H1 (cell line): ENCODE measurements around the gene PLCB3. TPM values are rescaled to one million over a fixed set of nuclear protein-coding genes. Genes with fewer than 3 reads are reported as not detected.

ENCODE experiments used
- CTCF ChIA-PET: fragments of 300-600 bp; sonication (Branson Sonifier 250); formaldehyde crosslinking; loops from one replicate; lab custom pipeline; 2021; ENCODE audit not compliant: partially characterized antibody; lab: Charles Lee
- POLR2A ChIA-PET: fragments of 300-600 bp; sonication (Branson Sonifier 250); formaldehyde crosslinking; loops from one replicate; lab custom pipeline; 2021; ENCODE audit warnings: inconsistent platforms; ENCODE audit not compliant: partially characterized antibody; lab: Charles Lee
- DNase-seq, 2 experiments: peaks; one replicate each; pipeline versions ENCODE4 v3.0.0 to v3.0.0-alpha.2; 2010 to 2022; ENCODE audit warnings: low spot score in 2 of 2, low read depth in 1 of 2, mixed read lengths in 1 of 2
- FAIRE-seq: peaks from 2 replicates; lab custom pipeline; 2011; peaks lifted over from hg19 to GRCh38; lab: Jason Lieb, UNC
- H2AFZ ChIP-seq: 2 replicates; pipeline ENCODE4 v1.8.1; 2012; ENCODE audit warnings: low read length, inconsistent platforms
- H2AK5ac ChIP-seq: 2 replicates; pipeline ENCODE4 v1.6.1; 2013; ENCODE audit warnings: low read depth, low read length
- H2BK120ac ChIP-seq: replicated peaks from 2 replicates; pipeline ENCODE3; 2013; ENCODE audit warnings: low read depth, low read length, inconsistent platforms
- H2BK12ac ChIP-seq: 2 replicates; pipeline ENCODE4 v1.6.1; 2013; ENCODE audit warnings: low read depth, low read length
- H2BK15ac ChIP-seq: 2 replicates; pipeline ENCODE4 v1.6.1; 2013; ENCODE audit warnings: low read length
- H2BK20ac ChIP-seq: 2 replicates; pipeline ENCODE4 v1.6.1; 2013; ENCODE audit warnings: low read length
- H2BK5ac ChIP-seq: 2 replicates; pipeline ENCODE4 v1.6.1; 2013; ENCODE audit warnings: low read depth, low read length
- H3K14ac ChIP-seq: 2 replicates; pipeline ENCODE4 v1.6.1; 2013; ENCODE audit warnings: inconsistent platforms; ENCODE audit not compliant: insufficient read length
- H3K18ac ChIP-seq: 2 replicates; pipeline ENCODE4 v1.6.1; 2013; ENCODE audit warnings: low read length; ENCODE audit errors: extremely low read depth
- H3K23ac ChIP-seq: 2 replicates; pipeline ENCODE4 v1.6.1; 2013; ENCODE audit warnings: inconsistent platforms; ENCODE audit not compliant: insufficient read length
- H3K23me2 ChIP-seq: 2 replicates; pipeline ENCODE4 v1.6.1; 2013; ENCODE audit warnings: low read depth, low read length
- H3K27ac ChIP-seq: 2 replicates; pipeline ENCODE4 v1.6.1; 2011; ENCODE audit warnings: low read depth, low read length, inconsistent platforms
- H3K27me3 ChIP-seq, 4 experiments: replicated peaks in 1 of 4; 1 replicate in 1 of 4; 2 replicates in 3 of 4; pipeline versions ENCODE4 v1.6.1 to v1.8.1; 2011 to 2013; ENCODE audit warnings: low read length in 3 of 4, mild to moderate bottlenecking in 3 of 4, inconsistent platforms in 2 of 4, mixed read lengths in 2 of 4, moderate library complexity in 1 of 4; ENCODE audit not compliant: control insufficient read depth in 3 of 4, insufficient read depth in 3 of 4; ENCODE audit errors: extremely low read depth in 1 of 4
- H3K36me3 ChIP-seq, 4 experiments: 2 replicates each; pipeline versions ENCODE4 v1.6.1 to v1.8.1; 2011 to 2013; ENCODE audit warnings: mild to moderate bottlenecking in 4 of 4, low read length in 3 of 4, moderate library complexity in 2 of 4, control low read depth in 1 of 4, inconsistent platforms in 1 of 4; ENCODE audit not compliant: insufficient read depth in 4 of 4, control insufficient read depth in 2 of 4
- H3K4ac ChIP-seq: replicated peaks from 2 replicates; pipeline ENCODE3; 2013; ENCODE audit warnings: low read length, low read depth, mixed read lengths, inconsistent platforms; ENCODE audit not compliant: insufficient read length
- H3K4me1 ChIP-seq, 4 experiments: replicated peaks in 1 of 4; 1 replicate in 1 of 4; 2 replicates in 3 of 4; pipeline versions ENCODE4 v1.6.1 to v1.8.1; 2011 to 2013; ENCODE audit warnings: low read length in 3 of 4, inconsistent platforms in 2 of 4, mixed read lengths in 1 of 4; ENCODE audit not compliant: insufficient read depth in 4 of 4, control insufficient read depth in 3 of 4
- H3K4me2 ChIP-seq, 2 experiments: 2 replicates each; pipeline versions ENCODE4 v1.6.1 to v1.8.1; 2011 to 2013; ENCODE audit warnings: low read depth in 2 of 2, low read length in 2 of 2, control low read depth in 1 of 2, inconsistent platforms in 1 of 2, mild to moderate bottlenecking in 1 of 2; ENCODE audit not compliant: insufficient read depth in 1 of 2
- H3K4me3 ChIP-seq, 4 experiments: fragments of 200-600, 300-600 bp in 1 of 4; sonication (generic), shearing (Covaris generic), sonication (Bioruptor Twin) in 1 of 4; 2 replicates each; pipeline versions ENCODE4 v1.5.1 to v1.8.1; 2011 to 2016; ENCODE audit warnings: low read length in 4 of 4, low read depth in 3 of 4, control low read depth in 2 of 4, inconsistent platforms in 2 of 4, mild to moderate bottlenecking in 2 of 4, mixed read lengths in 1 of 4, moderate library complexity in 1 of 4; ENCODE audit not compliant: insufficient read depth in 2 of 4; ENCODE audit errors: extremely low read depth in 1 of 4
- H3K56ac ChIP-seq: replicated peaks from 2 replicates; pipeline ENCODE3; 2013; ENCODE audit warnings: low read depth, mild to moderate bottlenecking, mixed read lengths, low read length, inconsistent platforms; ENCODE audit not compliant: insufficient read length
- H3K79me1 ChIP-seq: 2 replicates; pipeline ENCODE4 v1.6.1; 2013; ENCODE audit warnings: low read depth, low read length, control low read depth
- H3K79me2 ChIP-seq, 2 experiments: 2 replicates each; pipeline versions ENCODE4 v1.6.1 to v1.8.1; 2012 to 2013; ENCODE audit warnings: low read length in 2 of 2, mild to moderate bottlenecking in 2 of 2, inconsistent platforms in 1 of 2; ENCODE audit not compliant: insufficient read depth in 2 of 2, control insufficient read depth in 1 of 2
- H3K9ac ChIP-seq, 4 experiments: replicated peaks in 1 of 4; 1 replicate in 1 of 4; 2 replicates in 3 of 4; pipeline versions ENCODE4 v1.6.1 to v1.8.1; 2011 to 2013; ENCODE audit warnings: low read depth in 3 of 4, low read length in 3 of 4, control low read depth in 2 of 4, mild to moderate bottlenecking in 2 of 4, moderate library complexity in 2 of 4, inconsistent platforms in 1 of 4; ENCODE audit errors: extremely low read depth in 1 of 4
- H3K9me3 ChIP-seq, 2 experiments: 2 replicates each; pipeline versions ENCODE4 v1.6.1 to v1.8.1; 2012 to 2013; ENCODE audit warnings: mild to moderate bottlenecking in 2 of 2, moderate library complexity in 2 of 2, control low read depth in 1 of 2, inconsistent platforms in 1 of 2, low read depth in 1 of 2, low read length in 1 of 2, mixed read lengths in 1 of 2; ENCODE audit not compliant: insufficient read depth in 2 of 2
- H4K20me1 ChIP-seq, 2 experiments: replicated peaks in 1 of 2; 2 replicates each; pipeline versions ENCODE3 to v1.8.1; 2011 to 2013; ENCODE audit warnings: inconsistent platforms in 2 of 2, low read length in 2 of 2, mild to moderate bottlenecking in 1 of 2; ENCODE audit not compliant: insufficient read depth in 2 of 2, control insufficient read depth in 1 of 2
- H4K5ac ChIP-seq: 2 replicates; pipeline ENCODE4 v1.6.1; 2013; ENCODE audit warnings: low read length, low read depth, mixed read lengths, inconsistent platforms; ENCODE audit not compliant: insufficient read length
- H4K8ac ChIP-seq: 2 replicates; pipeline ENCODE4 v1.8.0; 2013; ENCODE audit warnings: mild to moderate bottlenecking, moderate library complexity, low read length, inconsistent platforms; ENCODE audit not compliant: insufficient read depth; ENCODE audit errors: extremely low read depth
- H4K91ac ChIP-seq: replicated peaks from 2 replicates; pipeline ENCODE3; 2013; ENCODE audit warnings: low read length, mixed read lengths, inconsistent platforms; ENCODE audit not compliant: insufficient read length
- BACH1 ChIP-seq: IDR thresholded peaks from 2 replicates; pipeline ENCODE4 v1.6.1; 2012; ENCODE audit warnings: low read length, improper control_type of control experiment
- FOSL1 ChIP-seq: IDR thresholded peaks from 2 replicates; pipeline ENCODE4 v1.6.1; 2011; ENCODE audit warnings: mild to moderate bottlenecking, low read depth, low read length, moderate library complexity; ENCODE audit not compliant: insufficient read depth
- JUND ChIP-seq: IDR thresholded peaks from 2 replicates; pipeline ENCODE4 v1.6.1; 2011; ENCODE audit warnings: mild to moderate bottlenecking, improper control_type of control experiment, low read length
- KDM4A ChIP-seq: IDR thresholded peaks from one replicate; pipeline ENCODE4 v1.7.1; 2012; ENCODE audit warnings: low read depth, mild to moderate bottlenecking, moderate library complexity, low read length, inconsistent platforms; ENCODE audit not compliant: severe bottlenecking
- NANOG ChIP-seq: IDR thresholded peaks from 2 replicates; pipeline ENCODE4 v1.6.1; 2011; ENCODE audit warnings: low read length, low read depth, mild to moderate bottlenecking, inconsistent platforms; ENCODE audit not compliant: insufficient read depth, poor library complexity, severe bottlenecking
- RAD21 ChIP-seq, 2 experiments: IDR thresholded peaks in 1 of 2; conservative IDR thresholded peaks in 1 of 2; 2 replicates each; pipeline ENCODE4 v1.6.1; 2011; ENCODE audit warnings: low read depth in 2 of 2, low read length in 2 of 2, improper control_type of control experiment in 1 of 2, inconsistent platforms in 1 of 2, mild to moderate bottlenecking in 1 of 2, moderate library complexity in 1 of 2
- RFX5 ChIP-seq: IDR thresholded peaks from 2 replicates; pipeline ENCODE4 v1.6.1; 2011; ENCODE audit warnings: low read depth, low read length, improper control_type of control experiment, borderline replicate concordance
- TBP ChIP-seq: IDR thresholded peaks from 2 replicates; pipeline ENCODE4 v1.6.1; 2011; ENCODE audit warnings: low read depth, low read length, improper control_type of control experiment
- USF2 ChIP-seq: IDR thresholded peaks from 2 replicates; pipeline ENCODE4 v1.6.1; 2011; ENCODE audit warnings: low read length, improper control_type of control experiment
- WGBS, 2 experiments: shearing (Covaris generic) in 1 of 2; methylation state at CpG; one replicate each; pipeline versions ENCODE4 v1.1.6 to v1.1.7; 2013 to 2015; ENCODE audit warnings: low lambda C conversion rate in 2 of 2, mixed read lengths in 2 of 2, inconsistent platforms in 1 of 2, low coverage in 1 of 2, missing lambda C conversion rate in 1 of 2; ENCODE audit not compliant: insufficient replicate concordance in 2 of 2, insufficient coverage in 1 of 2, insufficient read length in 1 of 2; ENCODE audit errors: extremely low coverage in 1 of 2, missing lambda C conversion rate in 1 of 2; 5-methylcytosine and 5-hydroxymethylcytosine counted together
- polyA plus RNA-seq, 7 experiments: library from polyadenylated mRNA; depleted of rRNA in 3 of 7; stranded (reverse) in 5 of 7; unstranded in 2 of 7; fragments of >200 nt in 5 of 7; fragments of 200-250 nt in 2 of 7; gene quantifications; 1 replicate in 5 of 7; 2 replicates in 1 of 7; 4 replicates in 1 of 7; pipeline versions ENCODE4 v1.2.1 to v1.2.3, GENCODE V29; 2011 to 2013; ENCODE audit warnings: missing spikeins in 2 of 7, mixed read lengths in 2 of 7
- total RNA-seq: library from RNA; stranded (reverse); fragmentation: NEBNext Ultra II Directional; extraction: Animal tissue kit (Norgen Biotek cat#: 25700); gene quantifications from 2 replicates; pipeline ENCODE4 v1.2.1, GENCODE V29; 2021
- TF ChIP-seq, protein P1 (sequence below): IDR thresholded peaks from 2 replicates; pipeline ENCODE4 v1.6.1; 2012; ENCODE audit warnings: low read length, inconsistent platforms

Gene PLCB3
- total and polyA plus RNA-seq, 2 of the 8 experiments (the other 6 are each of a cell fraction or from before 2014, with no cell fraction given): 47.2 to 104 TPM

- H2AFZ ChIP-seq: no peak overlapping the region
- H3K4ac ChIP-seq: no peak overlapping the region
- no peak overlapping the region for H2AK5ac ChIP-seq
- no peak overlapping the region for H3K9ac ChIP-seq
- H2BK20ac ChIP-seq: no peak overlapping the region
- no peaks in the 10 kb centered on the region; a peak in 3 of 7 replicates for H3K4me1 ChIP-seq
- H3K79me1 ChIP-seq: no peaks in the 10 kb centered on the region
- no peaks in the 10 kb centered on the region for H3K23me2 ChIP-seq
- no peak overlapping the region for H4K8ac ChIP-seq
- H3K4me2 ChIP-seq: no peak overlapping the region
- no peak overlapping the region for H4K91ac ChIP-seq
- no peaks in the 10 kb centered on the region for H3K79me2 ChIP-seq
- no peak overlapping the region for H4K5ac ChIP-seq
- no peak overlapping the region for H2BK15ac ChIP-seq
- H4K20me1 ChIP-seq: peaks cover 8 to 24% of the 10 kb centered on the region in 2 experiments
- H3K9me3 ChIP-seq: no peaks in the 10 kb centered on the region
- no peak overlapping the region for H3K56ac ChIP-seq
- no peak overlapping the region for H3K18ac ChIP-seq
- H2BK5ac ChIP-seq: no peak overlapping the region
- no peak overlapping the region for H3K4me3 ChIP-seq
- peaks cover 20 to 83% (median 41%) of the 10 kb centered on the region in 4 experiments for H3K36me3 ChIP-seq
- DNase-seq: no peak
- no peak overlapping the region for H3K23ac ChIP-seq
- H2BK12ac ChIP-seq: no peak overlapping the region
- no peaks in the 10 kb centered on the region for H3K27me3 ChIP-seq
- no peak overlapping the region for H3K27ac ChIP-seq
- POLR2A ChIA-PET: interaction anchor here (1.2 to 7.1 kb wide), 2 partner anchors 7 to 12 kb away, joined by 3 to 101 read pairs; no protein-coding TSS in a partner anchor
- CTCF ChIA-PET: interaction anchor here (0.9 to 1.9 kb wide), 3 partner anchors 12 to 85 kb away, joined by 3 to 8 read pairs (median 5); partner anchors contain the start of gene FERMT3
- no peak for FAIRE-seq
- H3K14ac ChIP-seq: no peak overlapping the region
- WGBS, 2 experiments: 94% methylated on average over 6 of the region's 6 CpGs; no CpG with 5 or more reads in 1 of the 2 experiments
- H2BK120ac ChIP-seq: no peak overlapping the region
- TF ChIP-seq KDM4A (no peak), FOSL1 (no peak), BACH1 (no peak), USF2 (no peak), NANOG (no peak), RFX5 (no peak), RAD21 (IDR thresholded peaks at IDR 0.05 in 1 of 2, conservative IDR thresholded peaks at IDR 0.05 in 1 of 2; ENCODE audit: low read depth in 2 of 2, low read length in 2 of 2) (no peak), TBP (no peak), JUND (no peak)
- TF ChIP-seq, protein P1, sequence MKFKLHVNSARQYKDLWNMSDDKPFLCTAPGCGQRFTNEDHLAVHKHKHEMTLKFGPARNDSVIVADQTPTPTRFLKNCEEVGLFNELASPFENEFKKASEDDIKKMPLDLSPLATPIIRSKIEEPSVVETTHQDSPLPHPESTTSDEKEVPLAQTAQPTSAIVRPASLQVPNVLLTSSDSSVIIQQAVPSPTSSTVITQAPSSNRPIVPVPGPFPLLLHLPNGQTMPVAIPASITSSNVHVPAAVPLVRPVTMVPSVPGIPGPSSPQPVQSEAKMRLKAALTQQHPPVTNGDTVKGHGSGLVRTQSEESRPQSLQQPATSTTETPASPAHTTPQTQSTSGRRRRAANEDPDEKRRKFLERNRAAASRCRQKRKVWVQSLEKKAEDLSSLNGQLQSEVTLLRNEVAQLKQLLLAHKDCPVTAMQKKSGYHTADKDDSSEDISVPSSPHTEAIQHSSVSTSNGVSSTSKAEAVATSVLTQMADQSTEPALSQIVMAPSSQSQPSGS: no peak
Observed at GRCh38 chr11:64260147-64260708, 8.9 kb downstream of the PLCB3 start.
